ENCODE data around the gene ZDHHC14.

Gene ZDHHC14

GRCh38 chr6:157412791-157413190, 31.8 kb downstream of the ZDHHC14 start:
- no peak for DNase-seq (ENCODE audit: low read depth, low spot score)
- in situ Hi-C loops (cut with HindIII; ENCODE audit: low sequenced_read_pairs): no loop called here
- TF ChIP-seq CTCF (IDR thresholded peaks at IDR 0.05; ENCODE audit: low read depth, low read length): no peak
- no peak overlapping the region for H3K4me3 ChIP-seq (ENCODE audit: low read depth, low read length)

DNA sequence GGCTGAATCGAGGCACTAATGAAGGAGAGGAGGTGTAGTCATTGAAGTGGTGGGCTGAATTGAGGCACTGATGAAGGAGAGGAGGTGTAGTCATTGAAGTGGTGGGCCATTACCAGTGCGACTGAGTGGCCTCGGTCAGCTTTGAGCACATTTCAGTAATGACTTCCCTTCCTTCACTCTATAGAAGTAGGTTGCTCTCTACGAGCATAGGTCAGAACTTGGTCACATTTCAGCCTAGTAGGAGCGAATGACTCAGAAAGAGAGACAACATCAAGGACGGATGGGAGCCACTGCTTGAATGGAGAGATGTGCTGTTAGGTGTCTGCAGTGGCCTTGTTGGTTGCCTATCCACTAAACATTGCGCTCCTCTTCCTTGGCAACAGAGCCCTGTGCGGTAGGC, 39.5 kb downstream of the ZDHHC14 start:
- H3K4me3 ChIP-seq (ENCODE audit: low read depth, low read length): no peak overlapping the region
- no peak for TF ChIP-seq CTCF (IDR thresholded peaks at IDR 0.05; ENCODE audit: low read depth, low read length)
- in situ Hi-C loops (cut with HindIII; ENCODE audit: low sequenced_read_pairs): no loop called here
- DNase-seq (ENCODE audit: low read depth, low spot score): no peak

DNA sequence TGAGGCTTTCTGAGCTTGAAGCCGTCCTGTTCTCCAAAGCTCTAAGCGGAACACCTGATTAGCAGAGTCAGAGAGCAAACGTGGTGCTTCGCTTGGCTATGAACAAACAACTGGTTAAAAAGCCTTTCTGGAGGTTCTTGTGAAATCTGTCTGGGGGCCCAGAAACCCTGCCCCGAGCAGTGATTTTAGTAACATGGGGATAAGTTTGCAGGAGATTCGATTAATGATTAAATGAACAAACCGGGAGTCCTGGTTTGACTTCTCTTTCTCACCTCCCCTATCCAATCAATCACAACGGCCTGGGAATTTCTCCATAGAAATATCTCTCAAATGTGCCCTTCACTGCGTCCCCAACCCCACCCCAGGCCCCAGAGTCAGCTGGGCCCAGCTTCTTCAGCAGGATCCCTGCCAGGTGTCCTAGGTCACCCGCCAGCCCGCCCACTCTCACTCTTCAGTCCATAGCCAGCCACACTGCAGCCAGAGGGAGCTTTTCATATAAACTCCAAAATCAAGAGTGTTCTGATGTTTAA, 43.6 kb downstream of the ZDHHC14 start:
- no peak for TF ChIP-seq CTCF (IDR thresholded peaks at IDR 0.05; ENCODE audit: low read depth, low read length)
- in situ Hi-C loops (cut with HindIII; ENCODE audit: low sequenced_read_pairs): no loop called here
- DNase-seq (ENCODE audit: low read depth, low spot score): no peak
- H3K4me3 ChIP-seq (ENCODE audit: low read depth, low read length): no peak overlapping the region

DNA sequence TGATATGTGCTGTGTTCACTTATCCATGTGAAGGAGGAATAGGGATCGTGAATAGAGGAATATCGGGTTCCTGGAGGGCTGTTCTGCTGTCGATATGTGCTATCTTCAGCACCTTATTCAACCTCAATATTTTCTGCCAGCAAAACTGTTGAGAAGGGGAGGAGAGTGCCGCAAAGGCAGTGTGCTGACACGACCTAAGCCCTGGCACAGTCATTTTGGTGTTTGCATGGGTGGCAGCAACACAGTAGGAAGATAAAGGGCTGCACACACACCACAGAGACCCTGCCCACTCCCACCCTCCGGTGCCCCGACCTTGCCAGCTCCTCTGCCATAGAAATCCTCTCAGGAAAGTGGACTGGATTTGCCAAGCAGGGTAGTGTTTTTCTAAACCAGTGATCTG, 47.0 kb downstream of the ZDHHC14 start:
- no peak for TF ChIP-seq CTCF (IDR thresholded peaks at IDR 0.05; ENCODE audit: low read depth, low read length)
- H3K4me3 ChIP-seq (ENCODE audit: low read depth, low read length): no peak overlapping the region
- no peak for DNase-seq (ENCODE audit: low read depth, low spot score)
- in situ Hi-C loops (cut with HindIII; ENCODE audit: low sequenced_read_pairs): no loop called here

- no peak overlapping the region for H3K4me3 ChIP-seq (ENCODE audit: low read depth, low read length)
- no peak for TF ChIP-seq CTCF (IDR thresholded peaks at IDR 0.05; ENCODE audit: low read depth, low read length)
- no peak for DNase-seq (ENCODE audit: low read depth, low spot score)
- in situ Hi-C loops (cut with HindIII; ENCODE audit: low sequenced_read_pairs): no loop called here
These were observed 47.6 kb downstream of the ZDHHC14 start for GRCh38 chr6:157428427-157429202.

DNA sequence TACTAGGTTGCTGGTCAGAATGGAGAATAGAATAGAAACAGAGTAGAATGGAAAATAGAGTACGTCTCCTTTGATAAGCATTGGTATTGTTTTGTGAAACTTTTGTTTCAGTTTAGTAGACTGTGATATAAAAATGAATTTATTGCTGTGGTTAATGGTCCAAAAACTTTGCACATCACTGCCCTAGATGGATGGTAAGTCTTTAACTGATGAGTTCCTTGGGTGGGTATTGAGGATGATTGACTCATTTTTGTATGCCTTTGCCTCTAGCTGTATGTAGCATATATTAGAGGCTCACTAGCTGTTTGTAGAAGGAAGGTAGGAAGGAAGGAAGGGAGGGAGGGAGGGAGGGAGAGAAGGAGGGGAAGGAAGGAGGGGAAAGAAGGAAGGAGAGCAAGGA, 48.3 kb downstream of the ZDHHC14 start:
- in situ Hi-C loops (cut with HindIII; ENCODE audit: low sequenced_read_pairs): no loop called here
- TF ChIP-seq CTCF (IDR thresholded peaks at IDR 0.05; ENCODE audit: low read depth, low read length): no peak
- DNase-seq (ENCODE audit: low read depth, low spot score): no peak
- H3K4me3 ChIP-seq (ENCODE audit: low read depth, low read length): no peak overlapping the region

Measured in astrocyte of the spinal cord (primary cell).